ENCODE measurements around the gene ARHGEF16. TPM values are rescaled to one million over a fixed set of nuclear protein-coding genes. Genes with fewer than 3 reads are reported as not detected.
A peak's percentile ranks its signal among the peaks of the same experiment; 100 is the strongest.

ARHGEF16 gene
- total RNA-seq, 1 donor from 2014 or later: 2.0 TPM

DNA sequence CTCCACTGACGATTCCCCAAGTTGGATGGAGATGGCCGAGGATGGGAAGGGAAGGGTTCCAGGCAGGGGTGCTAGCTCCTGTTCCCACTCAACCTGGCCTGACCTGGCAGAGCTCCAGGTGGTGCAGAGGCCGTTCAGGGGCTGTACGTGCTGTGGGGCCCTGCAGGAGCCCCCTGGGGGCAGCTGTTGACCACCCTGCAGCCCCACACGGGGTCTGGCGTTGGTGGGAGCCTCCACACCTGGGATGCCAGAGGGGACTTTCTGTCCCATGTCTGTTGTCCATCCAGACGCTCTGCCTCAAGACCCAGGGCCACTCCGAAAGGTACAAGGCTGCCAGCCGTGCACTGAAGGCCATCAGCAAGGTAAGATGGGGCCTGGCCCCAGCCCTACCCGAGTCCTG is 20.0 kb downstream of the ARHGEF16 start:
- Mint-ChIP-seq H3K9me3 (ENCODE audit: low read depth) (no peaks in the 10 kb centered on the region), H3K36me3 (ENCODE audit: low read depth) (no peaks in the 10 kb centered on the region), H3K27me3 (ENCODE audit: low read depth) (no peaks in the 10 kb centered on the region), H3K4me1 (ENCODE audit: low read depth) (peaks cover 35% of the 10 kb centered on the region), H3K4me3 (ENCODE audit: unreplicated experiment) (no peak overlapping the region), H3K27ac (ENCODE audit: unreplicated experiment) (no peak overlapping the region)
- TF ChIP-seq, protein P1, sequence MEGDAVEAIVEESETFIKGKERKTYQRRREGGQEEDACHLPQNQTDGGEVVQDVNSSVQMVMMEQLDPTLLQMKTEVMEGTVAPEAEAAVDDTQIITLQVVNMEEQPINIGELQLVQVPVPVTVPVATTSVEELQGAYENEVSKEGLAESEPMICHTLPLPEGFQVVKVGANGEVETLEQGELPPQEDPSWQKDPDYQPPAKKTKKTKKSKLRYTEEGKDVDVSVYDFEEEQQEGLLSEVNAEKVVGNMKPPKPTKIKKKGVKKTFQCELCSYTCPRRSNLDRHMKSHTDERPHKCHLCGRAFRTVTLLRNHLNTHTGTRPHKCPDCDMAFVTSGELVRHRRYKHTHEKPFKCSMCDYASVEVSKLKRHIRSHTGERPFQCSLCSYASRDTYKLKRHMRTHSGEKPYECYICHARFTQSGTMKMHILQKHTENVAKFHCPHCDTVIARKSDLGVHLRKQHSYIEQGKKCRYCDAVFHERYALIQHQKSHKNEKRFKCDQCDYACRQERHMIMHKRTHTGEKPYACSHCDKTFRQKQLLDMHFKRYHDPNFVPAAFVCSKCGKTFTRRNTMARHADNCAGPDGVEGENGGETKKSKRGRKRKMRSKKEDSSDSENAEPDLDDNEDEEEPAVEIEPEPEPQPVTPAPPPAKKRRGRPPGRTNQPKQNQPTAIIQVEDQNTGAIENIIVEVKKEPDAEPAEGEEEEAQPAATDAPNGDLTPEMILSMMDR (IDR thresholded peaks at IDR 0.05): no peak
- no peak for DNase-seq (ENCODE audit: low spot score)

DNA sequence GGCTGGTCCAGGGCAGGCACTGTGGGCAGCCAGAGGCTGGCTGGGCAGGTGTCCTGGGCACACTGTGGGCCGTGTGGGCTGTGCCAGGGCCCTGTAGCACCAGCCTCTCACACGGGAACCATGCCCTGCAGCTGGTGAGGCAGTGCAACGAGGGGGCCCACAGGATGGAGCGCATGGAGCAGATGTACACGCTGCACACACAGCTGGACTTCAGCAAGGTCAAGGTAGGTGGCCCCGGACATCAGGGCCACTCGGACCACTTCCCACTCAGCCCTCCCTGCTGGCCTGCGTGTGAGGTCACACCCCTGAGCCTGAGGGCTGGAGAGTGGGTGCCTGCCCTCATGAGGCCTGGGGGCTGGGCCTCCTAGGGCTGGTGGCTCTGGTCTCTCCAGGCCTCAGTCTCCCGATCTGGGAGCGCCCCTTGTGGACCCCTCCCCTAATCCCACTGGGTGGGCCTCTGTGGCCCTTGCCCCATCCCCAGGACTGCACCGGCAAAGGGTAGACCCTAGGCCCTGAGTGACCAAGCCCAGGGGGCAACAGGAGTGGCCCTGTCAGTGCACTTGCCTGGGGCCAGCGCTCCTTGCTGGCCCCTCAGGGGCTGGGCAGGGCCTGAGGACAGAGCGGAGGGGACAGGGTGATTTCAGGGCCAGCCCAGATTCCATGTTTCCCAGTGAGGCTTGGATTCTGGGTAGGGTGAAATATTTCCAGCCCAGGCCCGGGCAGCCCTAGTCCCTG is 21.5 kb downstream of the ARHGEF16 start:
- H3K36me3 Mint-ChIP-seq (ENCODE audit: low read depth): no peaks in the 10 kb centered on the region
- H3K9me3 Mint-ChIP-seq (ENCODE audit: low read depth): no peaks in the 10 kb centered on the region
- H3K27me3 Mint-ChIP-seq (ENCODE audit: low read depth): no peaks in the 10 kb centered on the region
- no peak overlapping the region for H3K4me3 Mint-ChIP-seq (ENCODE audit: unreplicated experiment)
- DNase-seq (ENCODE audit: low spot score): no peak
- no peak overlapping the region for H3K27ac Mint-ChIP-seq (ENCODE audit: unreplicated experiment)
- H3K4me1 Mint-ChIP-seq (ENCODE audit: low read depth): peaks cover 25% of the 10 kb centered on the region
- TF ChIP-seq, protein P1 (IDR thresholded peaks at IDR 0.05): no peak

DNA sequence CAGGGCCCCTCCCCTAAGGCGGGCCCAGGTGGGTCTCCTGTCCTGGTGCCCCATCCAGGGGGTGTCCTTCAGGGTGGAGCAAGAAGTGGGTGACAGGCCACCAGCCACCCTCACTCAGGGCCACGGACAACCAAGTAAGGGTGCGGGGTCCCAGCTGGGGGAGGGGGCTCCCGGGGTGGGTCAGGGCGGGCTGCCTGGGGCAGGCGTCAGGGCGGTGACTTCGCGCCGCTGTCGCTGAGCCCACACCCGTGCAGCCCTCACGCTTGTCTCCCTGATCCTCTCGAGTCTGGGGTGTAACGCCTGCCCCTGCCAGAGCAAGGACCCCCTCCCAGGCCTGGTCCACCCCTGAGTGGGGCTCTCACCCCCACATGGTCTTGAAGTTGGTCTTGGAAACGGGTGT is 22.2 kb downstream of the ARHGEF16 start:
- TF ChIP-seq, protein P1 (IDR thresholded peaks at IDR 0.05): no peak
- Mint-ChIP-seq H3K27ac (ENCODE audit: unreplicated experiment) (no peak overlapping the region), H3K4me3 (ENCODE audit: unreplicated experiment) (no peak overlapping the region), H3K9me3 (ENCODE audit: low read depth) (no peaks in the 10 kb centered on the region), H3K4me1 (ENCODE audit: low read depth) (peaks cover 19% of the 10 kb centered on the region), H3K36me3 (ENCODE audit: low read depth) (no peaks in the 10 kb centered on the region), H3K27me3 (ENCODE audit: low read depth) (no peaks in the 10 kb centered on the region)
- no peak for DNase-seq (ENCODE audit: low spot score)

DNA sequence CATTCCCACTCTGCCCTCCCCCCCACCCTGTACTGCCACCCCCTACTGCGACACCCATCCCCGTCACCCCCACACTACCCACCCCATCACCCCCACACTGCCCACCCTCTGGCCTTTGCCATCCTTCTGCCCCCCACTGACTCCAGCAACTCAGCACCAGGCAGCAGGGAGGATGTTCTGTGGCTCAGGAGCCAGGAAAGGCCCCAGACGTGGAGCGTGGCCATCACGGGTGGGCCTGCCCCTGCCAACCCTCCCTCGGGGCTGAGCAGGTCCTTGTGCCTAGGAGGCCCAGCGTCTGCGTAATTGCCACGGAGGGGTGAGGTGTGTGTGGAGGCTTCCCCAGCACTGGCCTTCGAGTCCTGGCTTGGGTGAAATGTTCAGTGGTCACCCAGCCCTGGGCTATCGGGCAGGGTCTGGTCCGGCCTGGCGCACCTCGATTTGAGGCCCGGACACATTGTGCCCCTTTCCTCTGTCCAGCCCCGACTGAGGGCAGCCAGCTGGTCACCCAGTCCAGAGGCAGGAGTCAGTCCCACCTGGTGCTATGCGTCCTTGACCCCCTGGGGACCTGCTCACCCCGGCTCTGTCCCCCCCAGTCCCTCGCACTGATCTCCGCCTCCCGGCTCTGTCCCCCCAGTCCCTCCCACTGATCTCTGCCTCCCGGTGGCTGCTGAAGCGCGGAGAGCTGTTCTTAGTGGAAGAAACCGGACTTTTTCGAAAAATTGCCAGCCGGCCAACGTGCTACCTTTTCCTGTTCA is 23.0 kb downstream of the ARHGEF16 start:
- Mint-ChIP-seq H3K27ac (ENCODE audit: unreplicated experiment) (peak overlapping the region; percentile 8), H3K9me3 (ENCODE audit: low read depth) (no peaks in the 10 kb centered on the region), H3K4me3 (ENCODE audit: unreplicated experiment) (no peak overlapping the region), H3K4me1 (ENCODE audit: low read depth) (peaks cover 13% of the 10 kb centered on the region), H3K36me3 (ENCODE audit: low read depth) (no peaks in the 10 kb centered on the region), H3K27me3 (ENCODE audit: low read depth) (no peaks in the 10 kb centered on the region)
- TF ChIP-seq, protein P1 (IDR thresholded peaks at IDR 0.05): no peak
- no peak for DNase-seq (ENCODE audit: low spot score)

DNA sequence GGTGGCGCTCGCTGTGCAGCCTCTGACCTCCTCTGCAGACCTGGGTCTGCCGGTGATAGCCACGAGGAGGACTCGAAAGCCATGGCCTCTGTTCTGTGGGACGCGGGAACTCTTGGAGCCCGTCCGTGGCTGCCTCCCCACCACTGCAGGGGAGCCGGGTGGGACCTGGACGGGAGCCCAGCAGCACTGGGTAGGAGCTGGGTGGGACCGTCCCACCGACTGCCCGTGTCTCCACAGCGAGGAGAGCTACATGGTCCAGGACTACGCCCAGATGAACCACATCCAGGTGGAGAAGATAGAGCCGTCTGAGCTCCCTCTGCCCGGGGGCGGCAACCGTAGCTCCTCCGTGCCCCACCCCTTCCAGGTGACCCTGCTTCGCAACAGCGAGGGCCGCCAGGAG is 23.7 kb downstream of the ARHGEF16 start:
- DNase-seq (ENCODE audit: low spot score): no peak
- Mint-ChIP-seq H3K4me3 (ENCODE audit: unreplicated experiment) (no peak overlapping the region), H3K4me1 (ENCODE audit: low read depth) (peaks cover 9% of the 10 kb centered on the region), H3K27me3 (ENCODE audit: low read depth) (no peaks in the 10 kb centered on the region), H3K36me3 (ENCODE audit: low read depth) (no peaks in the 10 kb centered on the region), H3K9me3 (ENCODE audit: low read depth) (no peaks in the 10 kb centered on the region), H3K27ac (ENCODE audit: unreplicated experiment) (no peak overlapping the region)
- TF ChIP-seq, protein P1 (IDR thresholded peaks at IDR 0.05): no peak
